GM12878 (cell line): ENCODE measurements around the gene SERBP1.
A peak's percentile ranks its signal among the peaks of the same experiment; 100 is the strongest.

Source experiments
- IRF4 ChIP-seq: IDR thresholded peaks from 2 replicates; pipeline ENCODE4 v1.6.1; 2011; ENCODE audit warnings: low read depth, low read length
- SPI1 ChIP-seq: IDR thresholded peaks from 2 replicates; pipeline ENCODE4 v1.6.1; 2011; ENCODE audit warnings: low read depth, mild to moderate bottlenecking, low read length, moderate library complexity, borderline replicate concordance; ENCODE audit not compliant: insufficient read depth
- TARDBP ChIP-seq: IDR thresholded peaks from 2 replicates; pipeline ENCODE4 v1.6.1; 2016; ENCODE audit warnings: borderline replicate concordance
- USF1 ChIP-seq: IDR thresholded peaks from 2 replicates; pipeline ENCODE4 v1.6.1; 2011; ENCODE audit warnings: borderline replicate concordance, low read depth, mild to moderate bottlenecking, moderate library complexity, mixed read lengths, low read length; ENCODE audit not compliant: insufficient read depth; ENCODE audit errors: extremely low read length
- TF ChIP-seq, protein P1 (sequence below): IDR thresholded peaks from 2 replicates; pipeline ENCODE4 v1.6.1; 2011; ENCODE audit warnings: low read depth, mild to moderate bottlenecking, low read length, moderate library complexity, borderline replicate concordance; ENCODE audit errors: extremely low read depth
- TF ChIP-seq, protein P2 (sequence below): IDR thresholded peaks from 2 replicates; pipeline ENCODE4 v1.6.1; 2012; ENCODE audit warnings: low read depth, low read length, improper control_type of control experiment
- TF ChIP-seq, protein P3 (sequence below): IDR thresholded peaks from 2 replicates; pipeline ENCODE4 v1.6.1; 2012; ENCODE audit warnings: mild to moderate bottlenecking, low read depth, low read length

GRCh38 chr1:67430358-67431155 is at the start of gene SERBP1:
- TF ChIP-seq, protein P1, sequence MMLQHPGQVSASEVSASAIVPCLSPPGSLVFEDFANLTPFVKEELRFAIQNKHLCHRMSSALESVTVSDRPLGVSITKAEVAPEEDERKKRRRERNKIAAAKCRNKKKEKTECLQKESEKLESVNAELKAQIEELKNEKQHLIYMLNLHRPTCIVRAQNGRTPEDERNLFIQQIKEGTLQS: 0 out of 2 replicates have a peak, but pooled peaks have one; percentile 18
- peak; percentile 24 for TF ChIP-seq USF1
- TF ChIP-seq, protein P2, sequence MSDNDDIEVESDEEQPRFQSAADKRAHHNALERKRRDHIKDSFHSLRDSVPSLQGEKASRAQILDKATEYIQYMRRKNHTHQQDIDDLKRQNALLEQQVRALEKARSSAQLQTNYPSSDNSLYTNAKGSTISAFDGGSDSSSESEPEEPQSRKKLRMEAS: peak; percentile 77
- peak; percentile 40; the same call in 1 of the 2 replicates for TF ChIP-seq SPI1
- TF ChIP-seq, protein P3, sequence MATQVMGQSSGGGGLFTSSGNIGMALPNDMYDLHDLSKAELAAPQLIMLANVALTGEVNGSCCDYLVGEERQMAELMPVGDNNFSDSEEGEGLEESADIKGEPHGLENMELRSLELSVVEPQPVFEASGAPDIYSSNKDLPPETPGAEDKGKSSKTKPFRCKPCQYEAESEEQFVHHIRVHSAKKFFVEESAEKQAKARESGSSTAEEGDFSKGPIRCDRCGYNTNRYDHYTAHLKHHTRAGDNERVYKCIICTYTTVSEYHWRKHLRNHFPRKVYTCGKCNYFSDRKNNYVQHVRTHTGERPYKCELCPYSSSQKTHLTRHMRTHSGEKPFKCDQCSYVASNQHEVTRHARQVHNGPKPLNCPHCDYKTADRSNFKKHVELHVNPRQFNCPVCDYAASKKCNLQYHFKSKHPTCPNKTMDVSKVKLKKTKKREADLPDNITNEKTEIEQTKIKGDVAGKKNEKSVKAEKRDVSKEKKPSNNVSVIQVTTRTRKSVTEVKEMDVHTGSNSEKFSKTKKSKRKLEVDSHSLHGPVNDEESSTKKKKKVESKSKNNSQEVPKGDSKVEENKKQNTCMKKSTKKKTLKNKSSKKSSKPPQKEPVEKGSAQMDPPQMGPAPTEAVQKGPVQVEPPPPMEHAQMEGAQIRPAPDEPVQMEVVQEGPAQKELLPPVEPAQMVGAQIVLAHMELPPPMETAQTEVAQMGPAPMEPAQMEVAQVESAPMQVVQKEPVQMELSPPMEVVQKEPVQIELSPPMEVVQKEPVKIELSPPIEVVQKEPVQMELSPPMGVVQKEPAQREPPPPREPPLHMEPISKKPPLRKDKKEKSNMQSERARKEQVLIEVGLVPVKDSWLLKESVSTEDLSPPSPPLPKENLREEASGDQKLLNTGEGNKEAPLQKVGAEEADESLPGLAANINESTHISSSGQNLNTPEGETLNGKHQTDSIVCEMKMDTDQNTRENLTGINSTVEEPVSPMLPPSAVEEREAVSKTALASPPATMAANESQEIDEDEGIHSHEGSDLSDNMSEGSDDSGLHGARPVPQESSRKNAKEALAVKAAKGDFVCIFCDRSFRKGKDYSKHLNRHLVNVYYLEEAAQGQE: no peak
- no peak for TF ChIP-seq IRF4
- TF ChIP-seq TARDBP: no peak
